Keratinocyte (primary cell): ENCODE measurements around the gene LMBR1L.

Experiments
- EZH2 ChIP-seq: IDR thresholded peaks from one replicate; pipeline ENCODE4 v1.6.1; 2012; ENCODE audit warnings: inconsistent platforms, mild to moderate bottlenecking, low read length, moderate library complexity
- TF ChIP-seq, protein P1 (sequence below), 3 experiments: IDR thresholded peaks in 1 of 3; conservative IDR thresholded peaks in 1 of 3; optimal IDR thresholded peaks in 1 of 3; 2 replicates in 2 of 3; 3 replicates in 1 of 3; pipeline versions ENCODE3 to v1.5.1; 2011; ENCODE audit warnings: low read length in 3 of 3, mild to moderate bottlenecking in 3 of 3, moderate library complexity in 2 of 3, control low read depth in 1 of 3, inconsistent platforms in 1 of 3; ENCODE audit not compliant: insufficient read depth in 2 of 3; ENCODE audit errors: extremely low read depth in 1 of 3

DNA sequence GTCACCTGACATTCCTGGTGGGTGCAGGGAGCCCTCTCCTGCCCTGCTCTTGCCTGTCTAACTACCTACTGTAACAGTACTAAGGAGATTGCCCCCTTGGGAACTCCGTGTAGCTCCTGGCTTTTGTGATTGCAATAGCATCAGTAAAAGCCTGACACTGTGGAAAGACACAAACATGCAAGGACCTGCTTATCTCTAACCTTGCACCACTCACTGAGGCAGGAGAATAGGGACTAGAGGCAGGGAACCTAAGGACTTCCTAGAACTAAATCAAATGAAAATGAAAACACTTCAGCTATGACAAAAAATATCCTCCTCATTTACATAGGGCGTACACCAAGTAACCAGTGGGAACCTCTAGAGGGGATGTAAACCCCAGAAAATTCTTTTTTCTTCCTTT is 49.8 kb upstream of the LMBR1L start:
- TF ChIP-seq EZH2: no peak
- TF ChIP-seq, protein P1, sequence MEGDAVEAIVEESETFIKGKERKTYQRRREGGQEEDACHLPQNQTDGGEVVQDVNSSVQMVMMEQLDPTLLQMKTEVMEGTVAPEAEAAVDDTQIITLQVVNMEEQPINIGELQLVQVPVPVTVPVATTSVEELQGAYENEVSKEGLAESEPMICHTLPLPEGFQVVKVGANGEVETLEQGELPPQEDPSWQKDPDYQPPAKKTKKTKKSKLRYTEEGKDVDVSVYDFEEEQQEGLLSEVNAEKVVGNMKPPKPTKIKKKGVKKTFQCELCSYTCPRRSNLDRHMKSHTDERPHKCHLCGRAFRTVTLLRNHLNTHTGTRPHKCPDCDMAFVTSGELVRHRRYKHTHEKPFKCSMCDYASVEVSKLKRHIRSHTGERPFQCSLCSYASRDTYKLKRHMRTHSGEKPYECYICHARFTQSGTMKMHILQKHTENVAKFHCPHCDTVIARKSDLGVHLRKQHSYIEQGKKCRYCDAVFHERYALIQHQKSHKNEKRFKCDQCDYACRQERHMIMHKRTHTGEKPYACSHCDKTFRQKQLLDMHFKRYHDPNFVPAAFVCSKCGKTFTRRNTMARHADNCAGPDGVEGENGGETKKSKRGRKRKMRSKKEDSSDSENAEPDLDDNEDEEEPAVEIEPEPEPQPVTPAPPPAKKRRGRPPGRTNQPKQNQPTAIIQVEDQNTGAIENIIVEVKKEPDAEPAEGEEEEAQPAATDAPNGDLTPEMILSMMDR (optimal IDR thresholded peaks at IDR 0.05 in 1 of 3, IDR thresholded peaks at IDR 0.05 in 1 of 3, conservative IDR thresholded peaks at IDR 0.05 in 1 of 3; ENCODE audit: extremely low read depth in 1 of 3, insufficient read depth in 2 of 3, low read length in 3 of 3): no peak
